Lower lobe of right lung (tissue), 2 donors: ENCODE data around the gene ANKRD36C. TPM values are rescaled to one million over a fixed set of nuclear protein-coding genes. Genes with fewer than 3 reads are reported as not detected.
"Not testable (repeated sequence)": the region's sequence is repeated elsewhere in the genome, so short reads cannot be mapped to it uniquely, and the experiment has no call there.

Source experiments
- ATAC-seq, 2 donors: fragments of 200-7000 bp; cut with Tn5 transposase; one replicate each; pipeline ENCODE4 v1.9.1; 2020 to 2022; ENCODE audit warnings: mild to moderate bottlenecking in 2 of 2, moderate library complexity in 2 of 2
- DNase-seq: peaks from one replicate; pipeline ENCODE4 v3.0.0-alpha.2; 2020
- H3K27ac ChIP-seq: fragments of 200-600 bp; one replicate; pipeline ENCODE4 v1.8.0; 2022
- H3K27me3 ChIP-seq: fragments of 200-600 bp; one replicate; pipeline ENCODE4 v1.8.0; 2022; ENCODE audit warnings: low read depth
- H3K36me3 ChIP-seq: fragments of 200-600 bp; one replicate; pipeline ENCODE4 v1.8.0; 2022; ENCODE audit warnings: mild to moderate bottlenecking
- H3K4me1 ChIP-seq: fragments of 200-600 bp; one replicate; pipeline ENCODE4 v1.8.0; 2022
- H3K4me3 ChIP-seq: fragments of 200-600 bp; one replicate; pipeline ENCODE4 v1.8.0; 2022; ENCODE audit warnings: mild to moderate bottlenecking
- H3K9me3 ChIP-seq: fragments of 200-600 bp; one replicate; pipeline ENCODE4 v1.8.0; 2022
- CTCF ChIP-seq: fragments of 200-600 bp; IDR thresholded peaks from one replicate; pipeline ENCODE4 v1.8.0; 2022; ENCODE audit warnings: antibody characterized with exemption, mild to moderate bottlenecking
- intact Hi-C: fragments of 100-400 bp; cut with DNase I; formaldehyde crosslinking; loops from one replicate; pipeline ENCODE4 v1.11.0; 2022
- total RNA-seq: library from RNA; stranded (reverse); fragmentation: NEBNext Ultra II Directional; extraction: Animal tissue kit (Norgen Biotek cat#: 25700); gene quantifications from one replicate; pipeline ENCODE4 v1.2.1, GENCODE V29; 2021
- donor health status: DM: no; HTN: yes; CAD: no; lungs with severe emphysema.

Gene ANKRD36C
- total RNA-seq, 1 donor from 2014 or later, result 22.2 TPM

- H3K9me3 ChIP-seq, intact Hi-C loops, H3K4me3 ChIP-seq, ATAC-seq, H3K36me3 ChIP-seq, H3K27ac ChIP-seq, DNase-seq, H3K4me1 ChIP-seq, H3K27me3 ChIP-seq: not testable (repeated sequence)
Measured at GRCh38 chr2:95862121-95862520, 129.5 kb downstream of the ANKRD36C start.

- H3K27me3 ChIP-seq, result no peaks in the 10 kb centered on the region
- no peak overlapping the region for H3K4me3 ChIP-seq
- H3K36me3 ChIP-seq, result peaks cover 14% of the 10 kb centered on the region
- peak; percentile 22 for DNase-seq
- ATAC-seq, result no peak
- no peak for TF ChIP-seq CTCF
- H3K9me3 ChIP-seq, result no peaks in the 10 kb centered on the region
- intact Hi-C loops, result no loop called here
- no peak overlapping the region for H3K27ac ChIP-seq
- no peaks in the 10 kb centered on the region for H3K4me1 ChIP-seq
Measured at GRCh38 chr2:95836151-95836550, 155.5 kb downstream of the ANKRD36C start.

GRCh38 chr2:95834077-95835013 is 157.3 kb downstream of the ANKRD36C start:
- DNase-seq, H3K9me3 ChIP-seq, H3K4me1 ChIP-seq, H3K27me3 ChIP-seq, intact Hi-C loops, H3K27ac ChIP-seq, ATAC-seq, H3K4me3 ChIP-seq: not testable (repeated sequence)
- peaks cover 13% of the 10 kb centered on the region for H3K36me3 ChIP-seq

- ATAC-seq, H3K36me3 ChIP-seq, intact Hi-C loops, H3K4me3 ChIP-seq, H3K27ac ChIP-seq, H3K27me3 ChIP-seq, DNase-seq, H3K4me1 ChIP-seq: not testable (repeated sequence)
- peaks cover 37% of the 10 kb centered on the region for H3K9me3 ChIP-seq
Measured at GRCh38 chr2:95824218-95824617, 167.4 kb downstream of the ANKRD36C start.

GRCh38 chr2:95817521-95817920 is 174.1 kb downstream of the ANKRD36C start:
- H3K36me3 ChIP-seq, intact Hi-C loops, DNase-seq, H3K27ac ChIP-seq, ATAC-seq, H3K27me3 ChIP-seq, H3K4me3 ChIP-seq, H3K4me1 ChIP-seq: not testable (repeated sequence)
- peaks cover 39% of the 10 kb centered on the region for H3K9me3 ChIP-seq

GRCh38 chr2:95813311-95813710 is 178.3 kb downstream of the ANKRD36C start:
- H3K27ac ChIP-seq, H3K4me1 ChIP-seq, DNase-seq, ATAC-seq, H3K36me3 ChIP-seq, H3K4me3 ChIP-seq, H3K27me3 ChIP-seq, intact Hi-C loops: not testable (repeated sequence)
- H3K9me3 ChIP-seq, result peaks cover 14% of the 10 kb centered on the region

- H3K4me1 ChIP-seq, result no peaks in the 10 kb centered on the region
- H3K27me3 ChIP-seq, result no peaks in the 10 kb centered on the region
- no peaks in the 10 kb centered on the region for H3K36me3 ChIP-seq
- intact Hi-C loops, result no loop called here
- DNase-seq (peak; percentile 35), ATAC-seq (no peak)
- TF ChIP-seq CTCF, result no peak
- no peak overlapping the region for H3K27ac ChIP-seq
- H3K4me3 ChIP-seq, result no peak overlapping the region
- peaks cover 7% of the 10 kb centered on the region for H3K9me3 ChIP-seq
Measured at GRCh38 chr2:95799892-95800291, 191.7 kb downstream of the ANKRD36C start.

GRCh38 chr2:95799147-95799889 is 192.3 kb downstream of the ANKRD36C start:
- DNase-seq, H3K4me1 ChIP-seq, intact Hi-C loops, H3K27me3 ChIP-seq, H3K27ac ChIP-seq, ATAC-seq, H3K36me3 ChIP-seq, H3K4me3 ChIP-seq, H3K9me3 ChIP-seq: not testable (repeated sequence)

- peak; percentile 3 to 7 for ATAC-seq
- DNase-seq, H3K27me3 ChIP-seq, H3K36me3 ChIP-seq, H3K4me3 ChIP-seq, H3K27ac ChIP-seq, H3K9me3 ChIP-seq, intact Hi-C loops, H3K4me1 ChIP-seq: not testable (repeated sequence)
Measured at GRCh38 chr2:95796249-95797099, 195.2 kb downstream of the ANKRD36C start.

GRCh38 chr2:95793970-95794369 is 197.7 kb downstream of the ANKRD36C start:
- H3K27ac ChIP-seq, H3K27me3 ChIP-seq, H3K36me3 ChIP-seq, H3K9me3 ChIP-seq, H3K4me1 ChIP-seq, H3K4me3 ChIP-seq, ATAC-seq, DNase-seq, intact Hi-C loops: not testable (repeated sequence)

- H3K27me3 ChIP-seq, H3K4me1 ChIP-seq, H3K36me3 ChIP-seq, DNase-seq, intact Hi-C loops, H3K9me3 ChIP-seq, H3K27ac ChIP-seq, H3K4me3 ChIP-seq: not testable (repeated sequence)
- ATAC-seq, result peak in 1 of 2 donors; percentile 20
Measured at GRCh38 chr2:95790180-95790579, 201.4 kb downstream of the ANKRD36C start.
